Esophagus squamous epithelium (tissue), 5 donors: ENCODE results near the gene GPATCH2L. TPM values are rescaled to one million over a fixed set of nuclear protein-coding genes. Genes with fewer than 3 reads are reported as not detected.

ENCODE experiments used
- DNase-seq: peaks from one replicate; lab custom pipeline; 2025; lab: John Stamatoyannopoulos, UW
- H3K27ac ChIP-seq, 4 donors: fragments of 200-600 bp; sonication (generic); one replicate each; pipeline ENCODE4 v1.5.1; 2016 to 2019; ENCODE audit warnings: mild to moderate bottlenecking in 1 of 4
- H3K27me3 ChIP-seq, 4 donors: fragments of 200-600 bp; sonication (generic); 1 replicate in 3 of 4; 2 replicates in 1 of 4; pipeline versions ENCODE4 v1.5.1 to v1.6.0; 2017 to 2021; ENCODE audit warnings: antibody characterized with exemption in 1 of 4
- H3K36me3 ChIP-seq, 3 donors: fragments of 200-600 bp; sonication (generic); one replicate each; pipeline ENCODE4 v1.5.1; 2016 to 2019
- H3K4me1 ChIP-seq, 3 donors: fragments of 200-600 bp; sonication (generic); one replicate each; pipeline ENCODE4 v1.5.1; 2017 to 2019
- H3K4me3 ChIP-seq, 4 donors: fragments of 200-600 bp; sonication (generic); 1 replicate in 3 of 4; 2 replicates in 1 of 4; pipeline ENCODE4 v1.5.1; 2016 to 2019; ENCODE audit warnings: mild to moderate bottlenecking in 2 of 4, moderate library complexity in 1 of 4
- H3K9me3 ChIP-seq, 3 donors: fragments of 200-600 bp; sonication (generic); one replicate each; pipeline ENCODE4 v1.5.1; 2016 to 2019
- CTCF ChIP-seq, 6 experiments: fragments of 450-650 bp in 4 of 6; fragments of 200-600 bp in 2 of 6; sonication (generic) in 2 of 6; IDR thresholded peaks; one replicate each; pipeline ENCODE4 v1.5.1; 2016 to 2019; ENCODE audit warnings: antibody characterized with exemption in 6 of 6, mild to moderate bottlenecking in 4 of 6, moderate library complexity in 4 of 6
- POLR2A ChIP-seq, 4 donors: fragments of 450-650 bp; IDR thresholded peaks; one replicate each; pipeline ENCODE4 v1.6.1; 2017; ENCODE audit warnings: antibody characterized with exemption in 4 of 4, mild to moderate bottlenecking in 4 of 4, moderate library complexity in 3 of 4
- WGBS, 2 donors: methylation state at CpG; one replicate each; pipeline ENCODE4 v1.1.5; 2018; 5-methylcytosine and 5-hydroxymethylcytosine counted together
- intact Hi-C: fragments of 100-400 bp; cut with DNase I; formaldehyde crosslinking; loops from one replicate; pipeline ENCODE4 v1.15.0; 2022
- total RNA-seq, 4 donors: library from RNA; depleted of rRNA; stranded (reverse); fragments of >200 nt; gene quantifications; one replicate each; pipeline ENCODE4 v1.1.0, GENCODE V29; 2016
- donor health status: DM: yes; HTN: yes; CAD: no.

GPATCH2L gene
- total RNA-seq, 4 donors from 2014 or later = 20.1 to 40.8 (median 34.4) TPM

GRCh38 chr14:76203086-76204001, 51.6 kb downstream of the GPATCH2L start:
- no peak overlapping the region for H3K27ac ChIP-seq
- intact Hi-C loops = no loop called here

GRCh38 chr14:76204461-76205230, 52.9 kb downstream of the GPATCH2L start:
- Histone ChIP-seq H3K27ac (no peak overlapping the region), H3K4me3 (no peak overlapping the region), H3K36me3 (peaks cover 0 to 55% (median 0%) of the 10 kb centered on the region in 3 donors), H3K4me1 (peaks cover 0 to 13% (median 5%) of the 10 kb centered on the region in 3 donors), H3K9me3 (no peaks in the 10 kb centered on the region), H3K27me3 (no peaks in the 10 kb centered on the region)
- no peak for TF ChIP-seq POLR2A (IDR thresholded peaks at IDR 0.05)
- no peak for TF ChIP-seq CTCF (IDR thresholded peaks at IDR 0.05)
- DNase-seq = no peak
- WGBS, 2 donors = 81 to 82% methylated on average over 5 of the region's 5 CpGs
- intact Hi-C loops = no loop called here

More at GRCh38 chr14:76203086-76204001, 51.6 kb downstream of the GPATCH2L start:
- 54 to 71% methylated on average over 10 to 11 of the region's 11 CpGs for WGBS, 2 donors
- TF ChIP-seq POLR2A (IDR thresholded peaks at IDR 0.05) (no peak), CTCF (IDR thresholded peaks at IDR 0.05) (no peak)
- Histone ChIP-seq H3K36me3 (peaks cover 0 to 68% (median 0%) of the 10 kb centered on the region in 3 donors), H3K4me1 (peaks cover 0 to 13% (median 5%) of the 10 kb centered on the region in 3 donors), H3K27me3 (no peaks in the 10 kb centered on the region), H3K9me3 (no peaks in the 10 kb centered on the region), H3K4me3 (no peak overlapping the region)
- no peak for DNase-seq

GRCh38 chr14:76205708-76206107, 54.0 kb downstream of the GPATCH2L start:
- no peaks in the 10 kb centered on the region for H3K27me3 ChIP-seq
- intact Hi-C loops = no loop called here
- TF ChIP-seq POLR2A (IDR thresholded peaks at IDR 0.05) (no peak), CTCF (IDR thresholded peaks at IDR 0.05) (no peak)
- DNase-seq = no peak
- peaks cover 0 to 45% (median 0%) of the 10 kb centered on the region in 3 donors for H3K36me3 ChIP-seq
- 56 to 76% methylated on average over 4 to 5 of the region's 5 CpGs for WGBS, 2 donors
- no peak overlapping the region for H3K27ac ChIP-seq
- H3K4me1 ChIP-seq = peaks cover 0 to 13% (median 5%) of the 10 kb centered on the region in 3 donors
- no peaks in the 10 kb centered on the region for H3K9me3 ChIP-seq
- H3K4me3 ChIP-seq = no peak overlapping the region

- Histone ChIP-seq H3K27ac (no peak overlapping the region), H3K36me3 (peaks cover 0 to 22% (median 0%) of the 10 kb centered on the region in 3 donors), H3K9me3 (no peaks in the 10 kb centered on the region), H3K4me3 (no peak overlapping the region), H3K27me3 (no peaks in the 10 kb centered on the region), H3K4me1 (peaks cover 0 to 8% (median 1%) of the 10 kb centered on the region in 3 donors)
- DNase-seq = no peak
- intact Hi-C loops = no loop called here
- WGBS, 2 donors = 34% methylated on average over 5 of the region's 5 CpGs
- no peak for TF ChIP-seq POLR2A (IDR thresholded peaks at IDR 0.05)
Observed at GRCh38 chr14:76208340-76208739, 56.6 kb downstream of the GPATCH2L start.

- TF ChIP-seq CTCF (IDR thresholded peaks at IDR 0.05) (no peak), POLR2A (IDR thresholded peaks at IDR 0.05) (no peak)
Observed at GRCh38 chr14:76212242-76212641, 60.5 kb downstream of the GPATCH2L start.

More at GRCh38 chr14:76212242-76212641, 60.5 kb downstream of the GPATCH2L start:
- no peak overlapping the region for H3K27ac ChIP-seq
- no peak for DNase-seq
- no peaks in the 10 kb centered on the region for H3K4me1 ChIP-seq
- 76 to 80% methylated on average over 3 of the region's 3 CpGs for WGBS, 2 donors
- no peaks in the 10 kb centered on the region for H3K27me3 ChIP-seq
- intact Hi-C loops = no loop called here
- no peak overlapping the region for H3K4me3 ChIP-seq
- H3K36me3 ChIP-seq = no peaks in the 10 kb centered on the region
- no peaks in the 10 kb centered on the region for H3K9me3 ChIP-seq
